Thymus (tissue), 11 donors: ENCODE data around the gene CLIP2. TPM values are rescaled to one million over a fixed set of nuclear protein-coding genes. Genes with fewer than 3 reads are reported as not detected.
"Not testable (repeated sequence)": the region's sequence is repeated elsewhere in the genome, so short reads cannot be mapped to it uniquely, and the experiment has no call there.

Experiments used
- DNase-seq, 9 donors: peaks; one replicate each; pipeline ENCODE4 v3.0.0-alpha.2; 2013; ENCODE audit warnings: low spot score in 9 of 9, low read depth in 6 of 9, missing footprints in 1 of 9
- H3K27ac ChIP-seq, 2 donors: one replicate each; pipeline ENCODE4 v1.5.1; 2013; ENCODE audit warnings: control low read depth in 1 of 2, low read depth in 1 of 2, low read length in 1 of 2, mild to moderate bottlenecking in 1 of 2, moderate library complexity in 1 of 2
- H3K27me3 ChIP-seq, 2 donors: one replicate each; pipeline ENCODE4 v1.5.1; 2013; ENCODE audit warnings: low read length in 1 of 2; ENCODE audit not compliant: control insufficient read depth in 2 of 2, insufficient read depth in 1 of 2
- H3K36me3 ChIP-seq, 2 donors: one replicate each; pipeline ENCODE4 v1.5.1; 2013; ENCODE audit warnings: low read length in 1 of 2, mild to moderate bottlenecking in 1 of 2, moderate library complexity in 1 of 2; ENCODE audit not compliant: control insufficient read depth in 2 of 2, insufficient read depth in 2 of 2
- H3K4me1 ChIP-seq, 2 donors: one replicate each; pipeline ENCODE4 v1.5.1; 2013; ENCODE audit warnings: low read length in 2 of 2; ENCODE audit not compliant: control insufficient read depth in 2 of 2, insufficient read depth in 2 of 2
- H3K4me3 ChIP-seq, 2 donors: one replicate each; pipeline ENCODE4 v1.5.1; 2013; ENCODE audit warnings: low read length in 2 of 2, control low read depth in 1 of 2, mild to moderate bottlenecking in 1 of 2
- H3K9me3 ChIP-seq, 2 donors: one replicate each; pipeline ENCODE4 v1.5.1; 2013; ENCODE audit warnings: low read length in 1 of 2, mild to moderate bottlenecking in 1 of 2; ENCODE audit not compliant: control insufficient read depth in 2 of 2, insufficient read depth in 1 of 2
- WGBS: extraction: QIAGEN DNeasy Blood & Tissue Kit; methylation state at CpG from one replicate; pipeline ENCODE4 v1.1.7; 2013; 5-methylcytosine and 5-hydroxymethylcytosine counted together
- polyA plus RNA-seq: library from polyadenylated mRNA; stranded (reverse); fragments of 200-250 nt; gene quantifications from one replicate; pipeline ENCODE4 v1.2.3, GENCODE V29; 2013
- total RNA-seq: library from RNA; stranded (reverse); fragments of 120-200 nt; gene quantifications from one replicate; pipeline ENCODE4 v1.2.4, GENCODE V29; 2013
- donor health status: healthy.

CLIP2 gene
- total and polyA plus RNA-seq, 2 donors = 5.2 to 5.6 TPM

DNA sequence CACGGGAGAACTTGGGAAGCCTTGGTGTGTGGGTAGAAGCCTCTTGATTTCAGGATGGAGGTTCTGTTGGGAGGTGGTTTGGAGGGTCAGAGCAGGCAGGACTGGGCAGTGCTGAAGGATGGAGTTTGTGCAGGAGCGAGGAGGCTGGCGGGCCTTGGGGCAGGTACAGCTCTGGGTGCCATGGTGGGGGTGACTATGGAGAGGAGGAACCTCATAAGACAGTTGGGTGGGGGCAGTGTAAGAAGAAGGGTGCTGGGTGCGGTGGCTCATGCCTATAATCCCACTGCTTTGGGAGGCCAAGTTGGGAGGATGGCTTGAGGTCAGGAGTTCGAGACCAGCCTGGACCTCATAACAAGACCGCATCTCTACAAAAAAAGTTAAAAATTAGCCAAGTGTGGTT lies 109.8 kb downstream of the CLIP2 start:
- no peaks in the 10 kb centered on the region for H3K27me3 ChIP-seq
- no peak overlapping the region for H3K4me3 ChIP-seq
- DNase-seq = no peak
- no peaks in the 10 kb centered on the region for H3K4me1 ChIP-seq
- no peak overlapping the region for H3K27ac ChIP-seq
- whole genome bisulfite sequencing = 91% methylated on average over 6 of the region's 6 CpGs
- peaks cover 7 to 13% of the 10 kb centered on the region in 2 donors for H3K36me3 ChIP-seq
- no peaks in the 10 kb centered on the region for H3K9me3 ChIP-seq

DNA sequence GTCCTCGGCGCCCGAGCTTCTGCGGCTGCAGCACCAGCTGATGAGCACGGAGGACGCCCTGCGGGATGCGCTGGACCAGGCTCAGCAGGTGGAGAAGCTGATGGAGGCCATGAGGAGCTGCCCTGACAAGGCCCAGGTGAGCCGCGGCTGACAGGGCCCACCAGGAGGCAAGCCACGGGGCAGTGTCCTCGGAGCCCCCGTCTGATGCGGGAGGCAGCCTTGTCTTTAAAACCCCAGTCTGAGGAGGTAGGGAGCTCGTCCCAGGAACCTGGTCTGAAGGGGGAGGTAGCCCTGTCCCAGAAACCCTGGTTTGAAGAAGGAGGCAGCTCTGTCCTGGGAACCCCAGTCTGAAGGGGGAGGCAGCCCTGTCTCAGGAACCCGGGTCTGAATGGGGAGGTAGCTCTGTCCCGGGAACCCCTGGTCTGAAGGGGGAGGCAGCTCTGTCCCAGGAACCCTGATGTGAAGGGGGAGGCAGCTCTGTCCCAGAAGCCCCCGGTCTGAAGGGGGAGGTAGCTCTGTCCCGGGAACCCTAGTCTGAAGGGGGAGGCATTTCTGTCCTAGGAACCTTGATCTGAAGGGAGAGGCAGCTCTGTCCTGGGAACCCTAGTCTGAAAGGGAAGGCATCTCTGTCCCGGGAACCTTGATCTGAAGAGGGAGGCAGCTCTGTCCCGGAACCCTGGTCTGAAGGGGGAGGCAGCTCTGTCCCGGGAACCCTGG lies 111.4 kb downstream of the CLIP2 start:
- 96% methylated on average over 22 of the region's 22 CpGs for WGBS
- no peaks in the 10 kb centered on the region for H3K27me3 ChIP-seq
- H3K36me3 ChIP-seq = peaks cover 7 to 12% of the 10 kb centered on the region in 2 donors
- no peaks in the 10 kb centered on the region for H3K9me3 ChIP-seq
- DNase-seq = no peak
- no peak overlapping the region for H3K4me3 ChIP-seq
- H3K4me1 ChIP-seq = no peaks in the 10 kb centered on the region
- H3K27ac ChIP-seq = no peak overlapping the region

DNA sequence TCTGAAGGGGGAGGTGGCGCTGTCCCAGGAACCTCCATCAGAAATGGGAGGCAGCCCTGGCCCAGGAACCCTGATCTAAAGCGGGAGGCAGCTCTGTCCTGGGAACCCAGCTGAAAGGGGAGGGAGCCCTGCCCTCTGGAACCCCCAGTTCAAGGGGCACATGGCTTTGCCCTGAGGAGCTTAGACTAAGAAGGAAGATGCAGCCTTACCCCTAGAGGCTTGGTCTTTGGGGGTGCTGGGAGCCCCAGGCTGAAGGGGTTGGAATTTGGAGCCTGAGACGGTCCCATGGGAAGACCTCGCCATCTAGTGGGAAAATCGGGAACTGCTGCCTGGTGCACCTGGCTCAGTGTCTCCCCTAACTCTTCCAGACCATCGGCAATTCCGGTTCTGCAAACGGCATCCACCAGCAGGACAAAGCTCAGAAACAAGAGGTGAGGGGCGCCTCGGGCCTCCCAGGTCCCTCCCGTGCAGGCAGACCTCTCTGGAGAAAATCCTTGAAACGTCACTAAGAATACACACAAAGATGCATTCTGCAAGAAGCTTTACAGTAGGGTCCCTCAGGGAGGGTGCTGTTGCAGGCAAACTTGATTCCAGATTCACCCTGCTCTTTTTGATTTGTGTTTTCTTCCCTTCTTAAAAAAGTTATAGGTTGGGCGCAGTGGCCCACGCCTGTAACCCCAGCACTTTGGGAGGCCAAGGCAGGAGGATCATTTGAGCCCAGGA lies 112.1 kb downstream of the CLIP2 start:
- H3K4me1 ChIP-seq = no peaks in the 10 kb centered on the region
- H3K9me3 ChIP-seq = no peaks in the 10 kb centered on the region
- H3K27me3 ChIP-seq = no peaks in the 10 kb centered on the region
- no peak overlapping the region for H3K27ac ChIP-seq
- H3K4me3 ChIP-seq = no peak overlapping the region
- peak; percentile 29 to 80 (median 55) for DNase-seq
- 58% methylated on average over 14 of the region's 14 CpGs for WGBS
- peaks cover 4 to 7% of the 10 kb centered on the region in 2 donors for H3K36me3 ChIP-seq

DNA sequence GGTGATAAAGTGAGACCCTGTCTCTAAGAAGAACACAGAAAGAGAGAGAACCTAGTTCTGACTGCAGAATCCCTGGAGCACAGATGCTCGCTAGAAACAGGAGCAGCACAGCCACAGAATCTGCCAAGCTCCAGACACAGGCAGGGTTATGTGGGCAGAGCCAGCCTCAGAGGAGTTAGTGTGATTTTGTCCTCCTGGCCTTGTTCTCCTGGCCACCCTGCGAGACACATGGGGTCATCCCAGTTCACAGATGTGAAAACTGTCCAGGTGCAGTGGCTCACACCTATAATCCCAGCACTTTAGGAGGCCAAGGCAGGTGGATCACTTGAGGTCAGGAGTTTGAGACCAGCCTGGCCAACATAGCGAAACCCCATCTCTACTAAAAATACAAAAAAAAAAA lies 113.5 kb downstream of the CLIP2 start:
- 95% methylated on average over 3 of the region's 3 CpGs for WGBS
- not testable (repeated sequence) for H3K27me3 ChIP-seq, H3K27ac ChIP-seq, H3K9me3 ChIP-seq, H3K36me3 ChIP-seq, H3K4me1 ChIP-seq, H3K4me3 ChIP-seq, DNase-seq

DNA sequence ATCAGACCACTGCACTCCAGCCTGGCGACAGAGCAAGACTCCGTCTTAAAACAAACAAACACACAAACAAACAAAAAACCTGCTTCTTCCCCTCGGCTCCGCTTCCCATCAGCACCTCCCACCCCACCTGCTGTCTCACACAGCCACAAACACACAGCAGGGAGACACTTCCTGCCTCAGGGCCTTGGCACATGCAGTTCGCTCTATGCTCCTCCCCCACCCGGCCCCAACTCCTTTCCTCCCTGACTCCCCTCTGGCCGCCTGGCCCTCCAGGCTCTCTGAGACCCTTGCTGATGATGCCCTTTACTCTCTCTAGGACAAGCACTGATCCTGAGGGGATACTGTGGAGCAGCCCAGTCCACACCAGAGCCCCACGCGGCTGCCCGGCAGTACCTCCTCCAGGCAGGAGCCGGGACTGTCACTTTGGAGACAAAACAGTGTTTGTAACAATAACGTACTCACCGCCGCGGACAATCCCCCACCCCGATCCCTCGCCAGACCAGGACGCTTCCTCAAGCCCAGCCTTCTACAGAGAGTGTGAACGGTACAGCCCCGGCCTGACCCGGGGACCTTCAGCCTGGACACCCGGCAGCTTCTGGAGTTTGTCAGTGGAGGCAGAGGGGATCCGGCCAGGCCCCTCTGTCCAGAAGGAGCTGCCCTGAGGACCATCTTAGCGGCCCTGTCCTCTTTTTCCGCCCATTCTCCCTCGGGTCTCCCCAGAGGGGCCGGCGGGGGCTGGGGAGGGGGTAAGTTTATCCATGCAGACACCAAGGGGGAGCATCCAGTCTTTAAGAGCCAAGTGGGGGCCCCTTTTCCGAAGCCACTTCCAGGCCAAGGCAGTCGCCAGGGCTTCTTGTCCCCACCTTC lies 114.5 kb downstream of the CLIP2 start:
- Histone ChIP-seq H3K27ac (no peak overlapping the region), H3K4me1 (no peaks in the 10 kb centered on the region), H3K4me3 (no peak overlapping the region), H3K36me3 (peaks cover 0 to 7% of the 10 kb centered on the region in 2 donors), H3K27me3 (no peaks in the 10 kb centered on the region), H3K9me3 (no peaks in the 10 kb centered on the region)
- WGBS = 94% methylated on average over 30 of the region's 30 CpGs
- no peak for DNase-seq

DNA sequence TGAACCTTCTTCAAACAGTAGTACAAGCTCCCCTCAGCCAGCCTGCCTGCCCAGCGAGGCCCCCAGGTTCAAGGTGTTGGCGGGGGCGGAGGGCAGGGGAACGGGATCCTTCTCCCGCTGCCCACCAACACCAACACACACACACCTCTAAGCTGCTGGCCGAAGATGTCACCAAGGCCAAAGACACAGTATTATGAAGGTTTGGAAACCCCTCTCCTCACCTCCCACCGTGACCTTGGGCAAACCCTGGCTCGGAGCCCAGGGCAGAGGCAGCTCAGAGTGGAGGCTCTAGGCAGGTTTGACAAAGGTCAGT lies 115.1 kb downstream of the CLIP2 start:
- no peak for DNase-seq
- Histone ChIP-seq H3K9me3 (no peaks in the 10 kb centered on the region), H3K27me3 (no peaks in the 10 kb centered on the region), H3K27ac (no peak overlapping the region), H3K4me3 (no peak overlapping the region), H3K4me1 (no peaks in the 10 kb centered on the region), H3K36me3 (peaks cover 0 to 7% of the 10 kb centered on the region in 2 donors)
- 98% methylated on average over 8 of the region's 8 CpGs for WGBS

DNA sequence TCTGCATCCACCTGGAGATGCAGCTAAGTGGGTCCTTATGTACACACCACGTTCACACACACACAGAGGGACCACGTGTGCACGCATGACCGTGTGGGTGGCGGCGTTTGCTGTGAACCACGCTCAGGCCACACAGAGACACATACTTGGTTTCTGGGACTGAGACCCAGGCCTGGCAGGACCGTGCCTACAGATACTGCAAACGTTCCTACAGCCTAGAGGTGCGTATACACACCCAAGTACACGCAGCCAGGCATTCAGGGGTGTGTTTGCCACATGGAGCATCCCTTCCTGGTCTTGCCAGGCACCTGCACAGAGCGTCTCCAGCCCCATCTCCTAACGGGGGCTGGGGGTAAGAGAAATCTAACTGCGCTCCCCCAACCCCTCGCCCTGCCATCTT lies 115.5 kb downstream of the CLIP2 start:
- no peak for DNase-seq
- Histone ChIP-seq H3K27ac (no peak overlapping the region), H3K27me3 (no peaks in the 10 kb centered on the region), H3K9me3 (no peaks in the 10 kb centered on the region), H3K36me3 (peaks cover 0 to 7% of the 10 kb centered on the region in 2 donors), H3K4me3 (no peak overlapping the region), H3K4me1 (no peaks in the 10 kb centered on the region)
- 91% methylated on average over 15 of the region's 15 CpGs for WGBS

DNA sequence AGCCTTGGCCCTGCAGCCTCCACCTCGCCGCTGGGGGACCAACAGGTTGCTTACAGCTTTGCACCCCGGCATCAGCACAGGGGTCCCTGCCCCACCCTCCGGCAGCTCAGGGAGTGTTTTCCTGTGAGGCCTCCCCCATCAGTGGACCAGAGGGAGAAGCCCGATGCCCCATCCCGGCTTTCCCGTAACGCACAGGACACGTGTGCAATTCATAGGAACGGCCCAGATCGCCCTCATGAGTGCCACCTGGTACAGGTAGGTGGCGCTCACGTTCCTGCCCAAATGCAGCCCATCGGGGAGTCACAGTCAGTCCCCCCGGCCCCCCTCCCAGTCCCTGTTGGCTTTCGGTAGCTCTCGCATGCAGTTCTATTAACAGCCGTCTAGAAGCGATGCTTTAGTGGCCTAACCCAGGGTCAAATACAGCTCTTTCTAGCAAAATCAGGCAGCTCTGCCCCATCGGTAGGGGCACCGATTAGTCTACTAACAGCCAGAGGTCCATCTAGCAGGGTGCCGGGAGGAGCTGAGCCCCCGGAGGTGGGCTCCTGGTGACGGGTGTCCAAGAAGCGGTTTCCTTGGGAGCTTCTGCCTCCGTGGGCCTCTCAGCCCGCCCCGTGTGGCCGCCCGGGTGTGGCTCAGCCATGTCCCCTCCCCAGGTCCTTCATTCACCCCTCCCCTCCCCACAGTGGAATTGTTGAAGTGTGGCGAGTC lies 116.1 kb downstream of the CLIP2 start:
- Histone ChIP-seq H3K9me3 (no peaks in the 10 kb centered on the region), H3K36me3 (peaks cover 0 to 6% of the 10 kb centered on the region in 2 donors), H3K4me1 (no peaks in the 10 kb centered on the region), H3K27me3 (no peaks in the 10 kb centered on the region), H3K4me3 (no peak overlapping the region), H3K27ac (no peak overlapping the region)
- no peak for DNase-seq
- 94% methylated on average over 31 of the region's 31 CpGs for WGBS
